Endodermal cell (in vitro differentiated cells): ENCODE measurements around the gene HOXA9. TPM values are rescaled to one million over a fixed set of nuclear protein-coding genes. Genes with fewer than 3 reads are reported as not detected.

Experiments used
- DNase-seq: peaks from one replicate; pipeline ENCODE4 v3.0.0-alpha.2; 2017
- H3K27ac ChIP-seq: 2 replicates; pipeline ENCODE4 v1.5.1; 2013; ENCODE audit warnings: mild to moderate bottlenecking, low read depth, low read length, moderate library complexity
- H3K27me3 ChIP-seq: 2 replicates; pipeline ENCODE4 v1.6.1; 2013; ENCODE audit warnings: mild to moderate bottlenecking, low read length, moderate library complexity; ENCODE audit not compliant: insufficient read depth, control insufficient read depth, poor library complexity, severe bottlenecking
- H3K36me3 ChIP-seq: 2 replicates; pipeline ENCODE4 v1.7.0; 2013; ENCODE audit warnings: mild to moderate bottlenecking, low read length, moderate library complexity; ENCODE audit not compliant: control insufficient read depth, insufficient read depth
- H3K4me1 ChIP-seq: one replicate; pipeline ENCODE4 v1.7.0; 2013; ENCODE audit warnings: low read length; ENCODE audit not compliant: control insufficient read depth, insufficient read depth
- H3K4me3 ChIP-seq: 2 replicates; pipeline ENCODE4 v1.5.1; 2013; ENCODE audit warnings: mild to moderate bottlenecking, low read length, moderate library complexity
- H3K9ac ChIP-seq: 2 replicates; pipeline ENCODE4 v1.6.1; 2013; ENCODE audit warnings: mild to moderate bottlenecking, low read length, moderate library complexity; ENCODE audit not compliant: poor library complexity, severe bottlenecking; ENCODE audit errors: extremely low read depth
- H3K9me3 ChIP-seq: 2 replicates; pipeline ENCODE4 v1.6.1; 2013; ENCODE audit warnings: mild to moderate bottlenecking, low read length, moderate library complexity; ENCODE audit not compliant: control insufficient read depth
- H3K27ac Mint-ChIP-seq: 2 replicates; pipeline ENCODE4 v1.8.0; 2020; ENCODE audit warnings: mixed read lengths
- H3K27me3 Mint-ChIP-seq: 2 replicates; pipeline ENCODE4 v1.8.0; 2021; ENCODE audit warnings: mild to moderate bottlenecking, mixed read lengths; ENCODE audit not compliant: insufficient read depth
- H3K36me3 Mint-ChIP-seq: 2 replicates; pipeline ENCODE4 v1.8.0; 2020; ENCODE audit warnings: low read depth, mixed read lengths
- H3K4me1 Mint-ChIP-seq: 2 replicates; pipeline ENCODE4 v1.8.0; 2020; ENCODE audit warnings: mixed read lengths
- H3K4me3 Mint-ChIP-seq: 2 replicates; pipeline ENCODE4 v1.8.0; 2020; ENCODE audit warnings: mild to moderate bottlenecking, moderate library complexity, mixed read lengths
- H3K9me3 Mint-ChIP-seq: 2 replicates; pipeline ENCODE4 v1.8.0; 2020; ENCODE audit warnings: mild to moderate bottlenecking, mixed read lengths
- WGBS, 2 experiments: methylation state at CpG; one replicate each; pipeline versions ENCODE4 v1.1.5 to v1.1.7; 2013; ENCODE audit warnings: missing lambda C conversion rate in 2 of 2, mixed read lengths in 1 of 2; ENCODE audit not compliant: insufficient coverage in 1 of 2, insufficient read length in 1 of 2; 5-methylcytosine and 5-hydroxymethylcytosine counted together
- total RNA-seq, 2 donors: library from RNA; stranded (reverse); fragmentation: NEBNext Ultra II Directional in 1 of 2; extraction: Animal tissue kit (Norgen Biotek cat#: 25700) in 1 of 2; gene quantifications; 2 replicates in 1 of 2; 3 replicates in 1 of 2; pipeline ENCODE4 v1.2.1, GENCODE V29; 2021
- TF ChIP-seq, protein P1 (sequence below): fragments of 200-600 bp; sonication (generic); conservative IDR thresholded peaks from 2 replicates; pipeline ENCODE4 v1.5.0; 2021; ENCODE audit warnings: antibody characterized with exemption, mild to moderate bottlenecking

Gene HOXA9
- total RNA-seq, 2 donors from 2014 or later = not detected

GRCh38 chr7:27142580-27143022 lies 22.7 kb downstream of the HOXA9 start:
- Mint-ChIP-seq H3K4me3 (peak overlapping the region; percentile 54), H3K27me3 (peaks cover 100% of the 10 kb centered on the region), H3K4me1 (peaks cover 11% of the 10 kb centered on the region), H3K36me3 (no peaks in the 10 kb centered on the region), H3K9me3 (peaks cover 13% of the 10 kb centered on the region), H3K27ac (no peak overlapping the region)
- peak overlapping the region; percentile 86 for H3K4me3 ChIP-seq
- DNase-seq = peak; percentile 63
- WGBS, 2 experiments = 0 to 4% methylated on average over 7 to 28 of the region's 29 CpGs
- TF ChIP-seq, protein P1, sequence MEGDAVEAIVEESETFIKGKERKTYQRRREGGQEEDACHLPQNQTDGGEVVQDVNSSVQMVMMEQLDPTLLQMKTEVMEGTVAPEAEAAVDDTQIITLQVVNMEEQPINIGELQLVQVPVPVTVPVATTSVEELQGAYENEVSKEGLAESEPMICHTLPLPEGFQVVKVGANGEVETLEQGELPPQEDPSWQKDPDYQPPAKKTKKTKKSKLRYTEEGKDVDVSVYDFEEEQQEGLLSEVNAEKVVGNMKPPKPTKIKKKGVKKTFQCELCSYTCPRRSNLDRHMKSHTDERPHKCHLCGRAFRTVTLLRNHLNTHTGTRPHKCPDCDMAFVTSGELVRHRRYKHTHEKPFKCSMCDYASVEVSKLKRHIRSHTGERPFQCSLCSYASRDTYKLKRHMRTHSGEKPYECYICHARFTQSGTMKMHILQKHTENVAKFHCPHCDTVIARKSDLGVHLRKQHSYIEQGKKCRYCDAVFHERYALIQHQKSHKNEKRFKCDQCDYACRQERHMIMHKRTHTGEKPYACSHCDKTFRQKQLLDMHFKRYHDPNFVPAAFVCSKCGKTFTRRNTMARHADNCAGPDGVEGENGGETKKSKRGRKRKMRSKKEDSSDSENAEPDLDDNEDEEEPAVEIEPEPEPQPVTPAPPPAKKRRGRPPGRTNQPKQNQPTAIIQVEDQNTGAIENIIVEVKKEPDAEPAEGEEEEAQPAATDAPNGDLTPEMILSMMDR = no peak
- peaks cover 16% of the 10 kb centered on the region for H3K9me3 ChIP-seq
- H3K9ac ChIP-seq = no peak overlapping the region
- no peaks in the 10 kb centered on the region for H3K36me3 ChIP-seq
- no peaks in the 10 kb centered on the region for H3K4me1 ChIP-seq
- H3K27ac ChIP-seq = no peak overlapping the region
- H3K27me3 ChIP-seq = peaks cover 100% of the 10 kb centered on the region

GRCh38 chr7:27141923-27142579 lies 23.3 kb downstream of the HOXA9 start:
- H3K4me3 ChIP-seq = peak overlapping the region; percentile 86
- no peak overlapping the region for H3K27ac Mint-ChIP-seq
- no peak overlapping the region for H3K9ac ChIP-seq
- H3K36me3 ChIP-seq = no peaks in the 10 kb centered on the region
- DNase-seq = peak; percentile 81
- no peak overlapping the region for H3K27ac ChIP-seq
- WGBS, 2 experiments = 2 to 6% methylated on average over 13 to 30 of the region's 30 CpGs
- H3K27me3 Mint-ChIP-seq = peaks cover 100% of the 10 kb centered on the region
- peaks cover 11% of the 10 kb centered on the region for H3K4me1 Mint-ChIP-seq
- no peaks in the 10 kb centered on the region for H3K4me1 ChIP-seq
- H3K36me3 Mint-ChIP-seq = no peaks in the 10 kb centered on the region
- H3K9me3 ChIP-seq = peaks cover 11% of the 10 kb centered on the region
- TF ChIP-seq, protein P1 = peak; percentile 64
- peaks cover 10% of the 10 kb centered on the region for H3K9me3 Mint-ChIP-seq
- peak overlapping the region; percentile 54 for H3K4me3 Mint-ChIP-seq
- H3K27me3 ChIP-seq = peaks cover 100% of the 10 kb centered on the region

- Mint-ChIP-seq H3K27me3 (peaks cover 100% of the 10 kb centered on the region), H3K27ac (no peak overlapping the region), H3K4me1 (peaks cover 11% of the 10 kb centered on the region), H3K9me3 (peaks cover 6% of the 10 kb centered on the region), H3K4me3 (no peak overlapping the region), H3K36me3 (no peaks in the 10 kb centered on the region)
- Histone ChIP-seq H3K27ac (no peak overlapping the region), H3K4me3 (no peak overlapping the region), H3K27me3 (peaks cover 100% of the 10 kb centered on the region), H3K36me3 (no peaks in the 10 kb centered on the region), H3K9ac (no peak overlapping the region), H3K4me1 (no peaks in the 10 kb centered on the region), H3K9me3 (peaks cover 3% of the 10 kb centered on the region)
- 37 to 48% methylated on average over 13 to 18 of the region's 18 CpGs for WGBS, 2 experiments
- no peak for DNase-seq
- TF ChIP-seq, protein P1 = no peak
Measured at GRCh38 chr7:27141137-27141922, 24.0 kb downstream of the HOXA9 start.
